HG03571 (cell line): ENCODE results near the gene ZXDC.

Source experiments
- ATAC-seq: cut with Tn5 transposase; IDR thresholded peaks from one replicate; pipeline ENCODE4 v1.9.1; 2021; ENCODE audit not compliant: unreplicated experiment

ZXDC gene

GRCh38 chr3:126438186-126438585, 37.5 kb downstream of the ZXDC start:
- no peak for ATAC-seq

GRCh38 chr3:126436826-126437717, 38.6 kb downstream of the ZXDC start:
- ATAC-seq, result no peak

- ATAC-seq, result no peak
These were observed 40.0 kb downstream of the ZXDC start for GRCh38 chr3:126435456-126436315.

GRCh38 chr3:126434931-126435411, 40.7 kb downstream of the ZXDC start:
- no peak for ATAC-seq

- ATAC-seq, result no peak
These were observed 41.5 kb downstream of the ZXDC start for GRCh38 chr3:126434264-126434590.

GRCh38 chr3:126433496-126434263, 42.0 kb downstream of the ZXDC start:
- ATAC-seq, result no peak

- ATAC-seq, result no peak
These were observed 42.6 kb downstream of the ZXDC start for GRCh38 chr3:126433105-126433430.

GRCh38 chr3:126432361-126433104, 43.2 kb downstream of the ZXDC start:
- ATAC-seq, result no peak

GRCh38 chr3:126431103-126431534, 44.6 kb downstream of the ZXDC start:
- ATAC-seq, result peak; percentile 47

GRCh38 chr3:126424751-126425150, 50.9 kb downstream of the ZXDC start:
- no peak for ATAC-seq

- no peak for ATAC-seq
These were observed 51.5 kb downstream of the ZXDC start for GRCh38 chr3:126424039-126424717.

GRCh38 chr3:126423191-126424038, 52.3 kb downstream of the ZXDC start:
- no peak for ATAC-seq

- ATAC-seq, result no peak
These were observed 53.1 kb downstream of the ZXDC start for GRCh38 chr3:126422571-126423091.

GRCh38 chr3:126422121-126422520, 53.6 kb downstream of the ZXDC start:
- ATAC-seq, result no peak

GRCh38 chr3:126421573-126422119, 54.0 kb downstream of the ZXDC start:
- ATAC-seq, result no peak

- ATAC-seq, result no peak
These were observed 55.6 kb downstream of the ZXDC start for GRCh38 chr3:126419886-126420786.

- no peak for ATAC-seq
These were observed 56.5 kb downstream of the ZXDC start for GRCh38 chr3:126419151-126419703.
